Measurements from ENCODE around the gene MIA2.
A peak's percentile ranks its signal among the peaks of the same experiment; 100 is the strongest.

MIA2 gene

GRCh38 chr14:39383026-39383660, 149.4 kb downstream of the MIA2 start:
- H3K4me3 ChIP-seq (replicated peaks in 1 of 2; ENCODE audit: low read depth in 2 of 2, low read length in 2 of 2): no peak overlapping the region
- no peak for DNase-seq (ENCODE audit: low read depth in 2 of 2)
- TF ChIP-seq CTCF (IDR thresholded peaks at IDR 0.05; ENCODE audit: low read depth, low read length): no peak

DNA sequence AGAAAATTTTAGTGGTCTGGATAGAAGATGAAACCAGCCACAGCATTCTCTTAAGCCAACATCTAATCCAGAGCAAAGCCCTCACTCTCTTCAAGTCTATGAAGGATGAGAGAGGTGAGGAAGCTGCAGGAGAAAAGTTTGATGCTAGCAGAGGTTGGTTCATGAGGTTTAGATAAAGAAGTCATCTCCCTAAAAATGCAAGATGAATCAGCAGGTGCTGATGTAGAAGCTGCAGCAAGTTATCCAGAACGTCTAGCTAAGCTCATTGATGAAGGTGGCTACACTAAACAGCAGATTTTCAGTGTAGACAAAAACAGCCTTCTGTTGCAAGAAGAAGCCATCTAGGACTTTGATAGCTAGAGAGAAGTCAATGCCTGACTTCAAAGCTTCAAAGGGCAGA, 150.0 kb downstream of the MIA2 start:
- no peak overlapping the region for H3K4me3 ChIP-seq (replicated peaks in 1 of 2; ENCODE audit: low read depth in 2 of 2, low read length in 2 of 2)
- TF ChIP-seq CTCF (IDR thresholded peaks at IDR 0.05; ENCODE audit: low read depth, low read length): no peak
- no peak for DNase-seq (ENCODE audit: low read depth in 2 of 2)

DNA sequence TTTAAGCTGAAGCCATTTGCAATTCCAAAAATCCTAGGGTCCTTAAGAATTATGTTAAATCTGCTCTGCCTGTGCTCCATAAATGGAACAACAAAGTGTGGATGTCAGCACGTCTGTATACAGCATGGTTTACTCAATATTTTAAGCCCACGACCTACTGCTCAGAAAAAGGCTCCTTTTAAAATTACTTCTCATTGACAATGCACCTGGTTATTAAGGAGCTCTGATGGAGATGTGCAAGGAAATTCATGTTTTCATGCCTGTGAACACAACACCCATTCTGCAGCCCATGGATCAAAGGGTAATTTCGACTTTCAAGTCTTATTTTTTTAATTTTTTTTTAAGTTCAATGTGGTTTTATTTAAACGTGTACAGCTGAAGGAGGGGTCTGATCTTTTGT, 150.5 kb downstream of the MIA2 start:
- DNase-seq (ENCODE audit: low read depth in 2 of 2): no peak
- TF ChIP-seq CTCF (IDR thresholded peaks at IDR 0.05; ENCODE audit: low read depth, low read length): no peak

DNA sequence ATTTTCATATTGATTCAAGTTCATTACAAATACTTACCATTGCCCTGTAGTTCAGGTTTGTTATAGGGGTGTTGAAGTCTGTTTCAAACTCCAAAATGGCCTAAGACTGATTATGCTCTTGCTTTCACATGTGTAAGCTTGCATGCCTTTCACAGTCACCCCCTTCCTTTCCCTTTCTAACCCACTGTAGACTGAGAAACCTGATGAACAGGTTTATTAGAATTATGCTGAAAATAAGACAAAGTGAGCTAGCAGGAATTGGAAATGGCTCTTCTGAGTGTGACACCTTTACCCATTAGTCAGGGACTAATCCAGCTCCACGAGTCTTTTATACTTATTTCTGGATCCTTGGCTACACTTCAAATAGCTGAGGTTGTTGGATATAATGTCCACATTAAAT, 159.6 kb downstream of the MIA2 start:
- H3K4me3 ChIP-seq (replicated peaks in 1 of 2; ENCODE audit: low read depth in 2 of 2, low read length in 2 of 2): no peak overlapping the region
- no peak for TF ChIP-seq CTCF (IDR thresholded peaks at IDR 0.05; ENCODE audit: low read depth, low read length)
- DNase-seq (ENCODE audit: low read depth in 2 of 2): no peak

More for the DNA sequence above, 150.5 kb downstream of the MIA2 start:
- H3K4me3 ChIP-seq (replicated peaks in 1 of 2; ENCODE audit: low read depth in 2 of 2, low read length in 2 of 2): no peak overlapping the region

- peak in 1 of 2 donors; percentile 39 for DNase-seq (ENCODE audit: low read depth in 2 of 2)
- TF ChIP-seq CTCF (IDR thresholded peaks at IDR 0.05; ENCODE audit: low read depth, low read length): no peak
- no peak overlapping the region for H3K4me3 ChIP-seq (replicated peaks in 1 of 2; ENCODE audit: low read depth in 2 of 2, low read length in 2 of 2)
Measured at GRCh38 chr14:39395555-39396254, 162.0 kb downstream of the MIA2 start.

- DNase-seq (ENCODE audit: low read depth in 2 of 2): peak; percentile 17 to 66
- H3K4me3 ChIP-seq (replicated peaks in 1 of 2; ENCODE audit: low read depth in 2 of 2, low read length in 2 of 2): no peak overlapping the region
- TF ChIP-seq CTCF (IDR thresholded peaks at IDR 0.05; ENCODE audit: low read depth, low read length): no peak
Measured at GRCh38 chr14:39396448-39396847, 162.7 kb downstream of the MIA2 start.

Measured in cardiac fibroblast (primary cell).